ENCODE measurements around the gene HPCAL4. TPM values are rescaled to one million over a fixed set of nuclear protein-coding genes. Genes with fewer than 3 reads are reported as not detected.

The HPCAL4 gene
- total and polyA plus RNA-seq, 9 of the 15 experiments (the other 6 are each of a cell fraction or from before 2014, with no cell fraction given): 0.01 to 0.04 (median 0.04) TPM; not detected in 4

DNA sequence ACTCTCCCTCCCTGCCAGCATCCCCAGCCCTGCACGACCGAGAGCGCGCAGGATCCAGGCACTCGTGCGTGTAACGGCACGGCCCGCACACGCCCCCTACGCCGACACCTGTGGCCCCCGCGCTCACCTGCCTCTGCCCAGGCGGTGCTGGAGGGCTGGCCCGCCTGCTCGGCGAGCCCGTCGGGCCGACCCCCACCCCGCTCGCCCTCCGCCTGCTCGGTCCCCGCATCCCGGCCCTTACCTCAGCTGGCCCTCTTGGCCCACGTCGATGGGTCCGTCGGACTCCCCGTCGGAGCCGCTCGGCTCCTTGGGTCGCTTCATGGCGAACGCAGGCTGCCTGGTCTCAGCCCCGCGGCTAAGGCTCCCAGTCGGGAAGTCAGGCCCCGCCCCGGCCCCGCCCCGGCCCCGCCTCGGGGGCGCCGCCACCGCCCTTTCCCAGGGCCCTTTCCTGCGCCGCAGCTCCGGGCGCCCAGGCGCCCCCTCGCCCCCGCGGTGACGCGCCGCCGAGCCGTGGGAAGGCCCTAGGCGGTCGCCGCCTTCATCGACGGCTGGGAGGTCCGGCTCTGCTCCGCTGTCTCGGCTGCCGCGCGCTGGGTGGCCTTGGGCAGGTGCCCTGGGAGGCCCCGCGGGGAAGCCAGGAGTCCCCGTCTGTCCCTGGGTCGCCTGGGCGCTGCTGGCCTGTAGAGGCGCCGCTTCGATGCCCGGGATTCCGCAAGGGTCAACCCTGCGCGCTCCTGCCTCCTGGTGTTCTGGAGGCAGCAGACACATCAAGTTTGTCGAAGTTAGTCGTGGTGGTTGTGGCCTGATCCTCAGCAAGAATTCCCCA lies 51.7 kb downstream of the HPCAL4 start, which contains the start of gene HEYL (continued):
- TF ChIP-seq, protein P1, sequence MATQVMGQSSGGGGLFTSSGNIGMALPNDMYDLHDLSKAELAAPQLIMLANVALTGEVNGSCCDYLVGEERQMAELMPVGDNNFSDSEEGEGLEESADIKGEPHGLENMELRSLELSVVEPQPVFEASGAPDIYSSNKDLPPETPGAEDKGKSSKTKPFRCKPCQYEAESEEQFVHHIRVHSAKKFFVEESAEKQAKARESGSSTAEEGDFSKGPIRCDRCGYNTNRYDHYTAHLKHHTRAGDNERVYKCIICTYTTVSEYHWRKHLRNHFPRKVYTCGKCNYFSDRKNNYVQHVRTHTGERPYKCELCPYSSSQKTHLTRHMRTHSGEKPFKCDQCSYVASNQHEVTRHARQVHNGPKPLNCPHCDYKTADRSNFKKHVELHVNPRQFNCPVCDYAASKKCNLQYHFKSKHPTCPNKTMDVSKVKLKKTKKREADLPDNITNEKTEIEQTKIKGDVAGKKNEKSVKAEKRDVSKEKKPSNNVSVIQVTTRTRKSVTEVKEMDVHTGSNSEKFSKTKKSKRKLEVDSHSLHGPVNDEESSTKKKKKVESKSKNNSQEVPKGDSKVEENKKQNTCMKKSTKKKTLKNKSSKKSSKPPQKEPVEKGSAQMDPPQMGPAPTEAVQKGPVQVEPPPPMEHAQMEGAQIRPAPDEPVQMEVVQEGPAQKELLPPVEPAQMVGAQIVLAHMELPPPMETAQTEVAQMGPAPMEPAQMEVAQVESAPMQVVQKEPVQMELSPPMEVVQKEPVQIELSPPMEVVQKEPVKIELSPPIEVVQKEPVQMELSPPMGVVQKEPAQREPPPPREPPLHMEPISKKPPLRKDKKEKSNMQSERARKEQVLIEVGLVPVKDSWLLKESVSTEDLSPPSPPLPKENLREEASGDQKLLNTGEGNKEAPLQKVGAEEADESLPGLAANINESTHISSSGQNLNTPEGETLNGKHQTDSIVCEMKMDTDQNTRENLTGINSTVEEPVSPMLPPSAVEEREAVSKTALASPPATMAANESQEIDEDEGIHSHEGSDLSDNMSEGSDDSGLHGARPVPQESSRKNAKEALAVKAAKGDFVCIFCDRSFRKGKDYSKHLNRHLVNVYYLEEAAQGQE (IDR thresholded peaks at IDR 0.05; ENCODE audit: borderline replicate concordance): peak; percentile 38; the same call in 1 of the 2 replicates
- TF ChIP-seq, protein P1 (CRISPR knock-in tag; IDR thresholded peaks at IDR 0.05; ENCODE audit: low read depth): no peak
- TF ChIP-seq, protein P2, sequence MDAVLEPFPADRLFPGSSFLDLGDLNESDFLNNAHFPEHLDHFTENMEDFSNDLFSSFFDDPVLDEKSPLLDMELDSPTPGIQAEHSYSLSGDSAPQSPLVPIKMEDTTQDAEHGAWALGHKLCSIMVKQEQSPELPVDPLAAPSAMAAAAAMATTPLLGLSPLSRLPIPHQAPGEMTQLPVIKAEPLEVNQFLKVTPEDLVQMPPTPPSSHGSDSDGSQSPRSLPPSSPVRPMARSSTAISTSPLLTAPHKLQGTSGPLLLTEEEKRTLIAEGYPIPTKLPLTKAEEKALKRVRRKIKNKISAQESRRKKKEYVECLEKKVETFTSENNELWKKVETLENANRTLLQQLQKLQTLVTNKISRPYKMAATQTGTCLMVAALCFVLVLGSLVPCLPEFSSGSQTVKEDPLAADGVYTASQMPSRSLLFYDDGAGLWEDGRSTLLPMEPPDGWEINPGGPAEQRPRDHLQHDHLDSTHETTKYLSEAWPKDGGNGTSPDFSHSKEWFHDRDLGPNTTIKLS (IDR thresholded peaks at IDR 0.05; ENCODE audit: borderline replicate concordance, low read depth): peak; percentile 34; the same call in 1 of the 2 replicates
- peak; percentile 42; the same call in 1 of the 2 replicates for TF ChIP-seq ZC3H4 (CRISPR knock-in tag; IDR thresholded peaks at IDR 0.05; ENCODE audit: borderline replicate concordance)
- TF ChIP-seq, protein P3, sequence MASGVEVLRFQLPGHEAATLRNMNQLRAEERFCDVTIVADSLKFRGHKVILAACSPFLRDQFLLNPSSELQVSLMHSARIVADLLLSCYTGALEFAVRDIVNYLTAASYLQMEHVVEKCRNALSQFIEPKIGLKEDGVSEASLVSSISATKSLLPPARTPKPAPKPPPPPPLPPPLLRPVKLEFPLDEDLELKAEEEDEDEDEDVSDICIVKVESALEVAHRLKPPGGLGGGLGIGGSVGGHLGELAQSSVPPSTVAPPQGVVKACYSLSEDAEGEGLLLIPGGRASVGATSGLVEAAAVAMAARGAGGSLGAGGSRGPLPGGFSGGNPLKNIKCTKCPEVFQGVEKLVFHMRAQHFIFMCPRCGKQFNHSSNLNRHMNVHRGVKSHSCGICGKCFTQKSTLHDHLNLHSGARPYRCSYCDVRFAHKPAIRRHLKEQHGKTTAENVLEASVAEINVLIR (CRISPR knock-in tag; IDR thresholded peaks at IDR 0.05): peak; percentile 33; the same call in 1 of the 2 replicates
- TF ChIP-seq ZBTB7A (IDR thresholded peaks at IDR 0.05; ENCODE audit: borderline replicate concordance, control insufficient read depth, low read depth, low read length): peak; percentile 95
- TF ChIP-seq, protein P4, sequence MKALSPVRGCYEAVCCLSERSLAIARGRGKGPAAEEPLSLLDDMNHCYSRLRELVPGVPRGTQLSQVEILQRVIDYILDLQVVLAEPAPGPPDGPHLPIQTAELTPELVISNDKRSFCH (CRISPR knock-in tag; IDR thresholded peaks at IDR 0.05): no peak
- TF ChIP-seq, protein P4 (tag; IDR thresholded peaks at IDR 0.05): peak; percentile 59; the same call in 1 of the 2 replicates
- 0 out of 2 replicates have a peak, but pooled peaks have one; percentile 34 for TF ChIP-seq HCFC1 (IDR thresholded peaks at IDR 0.05; ENCODE audit: low read depth, low read length)
- TF ChIP-seq NR2C1 (IDR thresholded peaks at IDR 0.05): peak; percentile 45; the same call in 1 of the 2 replicates
- no peak for TF ChIP-seq NR2C1 (tag; IDR thresholded peaks at IDR 0.05)
- no peak for TF ChIP-seq HDAC2 (IDR thresholded peaks at IDR 0.05)
- peak; percentile 43; the same call in 1 of the 2 replicates for TF ChIP-seq CBX1 (IDR thresholded peaks at IDR 0.05; ENCODE audit: low read depth)
- peak; percentile 39 to 91; a peak in 3 of 4 replicates for TF ChIP-seq MAZ (CRISPR knock-in tag; conservative IDR thresholded peaks at IDR 0.05 in 1 of 2, IDR thresholded peaks at IDR 0.05 in 1 of 2)
- peak in 1 of 2 experiments; percentile 48; a peak in 2 of 4 replicates for TF ChIP-seq RCOR1 (IDR thresholded peaks at IDR 0.05; ENCODE audit: borderline replicate concordance in 1 of 2, low read depth in 2 of 2, low read length in 2 of 2)
- no peak for TF ChIP-seq ZNF668 (CRISPR knock-in tag; IDR thresholded peaks at IDR 0.05)
